HT-29 (cell line): ENCODE measurements around the gene GMNC. TPM values are rescaled to one million over a fixed set of nuclear protein-coding genes. Genes with fewer than 3 reads are reported as not detected.
"Not testable (repeated sequence)": the region's sequence is repeated elsewhere in the genome, so short reads cannot be mapped to it uniquely, and the experiment has no call there.

Experiments used
- DNase-seq: peaks from one replicate; pipeline ENCODE4 v3.0.0-alpha.2; 2015; ENCODE audit warnings: low spot score
- total RNA-seq: library from RNA; depleted of rRNA; stranded (reverse); fragments of >200 nt; shearing (Covaris generic); gene quantifications from 2 replicates; pipeline ENCODE4 v1.2.3, GENCODE V29; 2014; rRNA removed

GMNC gene, protein sequence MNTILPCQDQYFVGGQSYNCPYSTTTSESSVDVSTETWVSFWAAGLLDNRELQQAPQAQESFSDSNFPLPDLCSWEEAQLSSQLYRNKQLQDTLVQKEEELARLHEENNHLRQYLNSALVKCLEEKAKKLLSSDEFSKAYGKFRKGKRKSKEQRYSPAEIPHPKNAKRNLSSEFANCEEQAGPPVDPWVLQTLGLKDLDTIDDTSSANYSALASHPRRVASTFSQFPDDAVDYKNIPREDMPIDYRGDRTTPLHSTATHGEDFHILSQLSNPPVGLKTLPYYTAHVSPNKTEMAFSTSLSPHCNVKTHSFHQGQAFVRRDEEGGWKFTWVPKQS
- not detected in 2 replicates for total RNA-seq

DNA sequence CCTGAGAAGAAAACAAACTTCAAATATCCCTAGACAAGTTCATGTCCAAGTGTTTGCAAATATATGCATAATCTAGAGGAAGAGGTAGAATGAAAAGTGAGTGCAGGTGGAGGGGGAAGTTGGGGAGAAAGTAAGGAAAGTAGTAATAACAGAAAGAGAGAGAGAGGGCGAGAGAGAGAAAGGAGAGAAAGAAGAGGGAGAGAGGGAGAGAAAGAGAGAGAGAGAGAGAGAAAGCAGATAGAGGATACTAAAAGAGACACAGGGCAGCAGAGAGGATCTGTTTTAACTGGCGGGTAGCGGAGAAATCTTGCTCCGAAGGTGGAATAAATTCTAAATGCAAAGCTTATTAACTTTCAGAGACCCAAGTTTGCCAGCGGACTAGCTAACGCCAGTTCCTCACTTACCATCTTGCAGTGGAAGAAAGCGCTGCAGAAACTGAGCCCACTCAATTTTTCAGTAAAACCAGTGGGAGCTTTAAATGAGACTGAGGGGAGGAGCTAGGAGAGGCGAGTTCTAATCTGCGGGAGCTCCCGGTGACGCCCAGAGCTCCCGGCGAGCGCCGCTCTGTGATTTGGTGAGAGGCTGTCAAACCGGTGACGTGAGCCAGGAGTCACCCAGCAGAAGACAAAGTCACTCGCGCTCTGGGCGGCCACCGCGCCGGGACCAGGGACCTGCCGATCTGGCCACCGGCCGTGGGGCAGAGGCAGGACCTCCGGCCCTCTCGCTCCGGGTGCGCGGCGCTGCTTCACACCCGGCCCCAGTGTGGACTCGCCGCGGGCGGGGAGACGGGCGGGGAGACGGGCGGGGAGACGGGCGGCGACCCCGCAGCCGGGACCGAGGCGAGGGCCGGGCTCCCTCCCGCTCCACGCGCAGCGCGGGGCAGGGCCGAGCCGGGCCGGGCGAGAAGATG lies at the start of gene GMNC:
GMNC (minus strand) TSS at position 486 of the 910 bp plus-strand sequence; CDS start at position 407, 79 bp downstream.
- DNase-seq, result peak; percentile 49

DNA sequence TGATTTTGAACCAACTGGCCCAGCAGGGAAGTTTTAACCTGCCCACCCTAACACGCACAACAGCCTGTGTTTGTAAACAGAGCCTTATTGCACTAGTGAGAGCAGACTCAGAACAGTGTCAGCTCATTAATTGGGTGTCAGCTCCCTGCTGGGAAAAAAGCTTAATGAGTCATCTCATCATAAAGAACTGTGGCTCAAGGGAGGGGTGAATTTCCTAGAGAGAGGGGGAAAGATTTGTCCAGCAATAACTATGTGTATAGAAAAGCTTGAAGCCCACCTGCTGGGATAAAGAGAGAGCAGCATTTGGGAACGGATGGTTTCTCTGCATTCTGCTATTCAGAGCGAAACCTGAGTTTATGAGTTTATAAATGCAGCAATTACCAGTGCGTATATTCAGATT lies 48.9 kb upstream of the GMNC start:
- DNase-seq, result no peak

DNA sequence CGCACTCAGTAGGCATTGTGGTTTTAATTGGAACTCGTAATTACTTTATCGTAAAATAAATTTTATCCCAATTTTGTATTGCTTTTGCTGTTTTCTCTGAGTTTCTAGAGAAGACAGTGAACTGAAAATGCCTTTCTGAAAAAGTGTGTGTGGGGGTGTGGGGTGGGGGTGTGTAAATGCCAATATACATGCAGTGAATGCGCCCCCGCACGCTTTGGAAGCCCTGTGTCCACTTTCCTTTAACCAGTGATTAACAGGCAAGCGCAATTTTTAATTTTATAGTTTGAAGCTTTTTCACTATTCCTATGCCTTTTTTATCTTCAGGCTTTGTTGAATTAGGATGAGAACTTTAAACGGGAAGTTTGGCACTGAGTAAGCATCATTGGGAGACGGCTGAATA lies 47.4 kb upstream of the GMNC start:
- no peak for DNase-seq

DNA sequence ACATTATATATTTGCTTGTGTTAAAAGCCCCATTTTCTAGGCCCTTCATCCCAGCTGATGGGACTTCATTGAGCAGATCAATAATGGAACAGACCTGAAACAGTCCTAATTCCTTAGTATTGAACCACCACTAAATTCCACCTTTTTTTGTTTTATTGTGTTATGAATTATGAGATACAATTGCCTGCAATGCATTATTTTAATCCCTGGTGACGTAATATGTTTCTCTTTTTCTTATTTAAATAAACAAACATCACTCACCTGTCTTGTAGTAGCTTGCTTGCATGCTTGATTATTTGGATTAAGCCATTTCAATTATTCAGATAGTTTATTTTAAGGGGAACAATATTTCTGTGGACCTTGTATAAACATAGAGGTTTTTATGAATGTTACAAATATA lies 40.7 kb upstream of the GMNC start:
- DNase-seq, result no peak

DNA sequence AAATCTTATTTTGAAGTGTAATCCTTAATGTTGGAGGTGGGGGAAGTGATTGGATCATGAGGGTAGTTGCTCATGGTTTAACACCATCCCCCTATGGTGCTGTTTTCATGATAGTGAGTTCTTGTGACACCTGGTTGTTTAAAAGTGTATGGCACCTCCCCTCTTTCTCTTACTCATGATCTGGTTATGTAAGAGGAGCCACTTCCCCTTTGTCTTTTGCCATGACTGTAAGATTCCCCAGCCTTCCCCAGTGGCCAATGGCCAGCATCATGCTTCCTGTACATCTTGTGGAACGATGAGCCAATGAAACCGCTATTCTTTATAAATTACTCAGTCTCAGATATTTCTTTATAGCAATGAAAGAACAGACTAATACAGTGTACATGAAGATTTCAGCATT lies 39.8 kb upstream of the GMNC start:
- DNase-seq, result no peak

DNA sequence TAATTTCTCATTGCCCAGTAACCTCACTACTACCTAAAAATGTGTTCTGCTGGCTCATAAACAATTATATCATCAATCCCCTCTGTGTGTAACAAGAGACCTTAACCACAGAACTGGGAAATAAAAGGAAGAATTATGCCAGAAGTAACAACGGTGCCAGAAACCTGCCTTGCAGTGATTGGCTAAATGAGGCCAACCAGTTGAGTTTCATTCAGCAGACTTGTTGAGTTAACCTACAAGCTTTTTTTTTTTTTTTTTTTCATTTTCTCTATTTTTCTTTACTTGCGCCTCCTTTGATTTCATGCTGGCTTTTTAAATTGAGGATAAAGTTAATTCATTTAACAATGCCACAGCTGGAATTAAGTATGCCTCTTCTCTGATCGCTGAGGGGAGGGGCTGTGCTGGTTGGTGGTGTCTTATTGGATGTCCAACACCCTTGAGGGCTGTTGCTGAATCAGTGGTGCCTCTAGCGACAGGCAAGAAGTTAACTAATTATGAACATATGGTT lies 30.0 kb upstream of the GMNC start:
- DNase-seq, result no peak

DNA sequence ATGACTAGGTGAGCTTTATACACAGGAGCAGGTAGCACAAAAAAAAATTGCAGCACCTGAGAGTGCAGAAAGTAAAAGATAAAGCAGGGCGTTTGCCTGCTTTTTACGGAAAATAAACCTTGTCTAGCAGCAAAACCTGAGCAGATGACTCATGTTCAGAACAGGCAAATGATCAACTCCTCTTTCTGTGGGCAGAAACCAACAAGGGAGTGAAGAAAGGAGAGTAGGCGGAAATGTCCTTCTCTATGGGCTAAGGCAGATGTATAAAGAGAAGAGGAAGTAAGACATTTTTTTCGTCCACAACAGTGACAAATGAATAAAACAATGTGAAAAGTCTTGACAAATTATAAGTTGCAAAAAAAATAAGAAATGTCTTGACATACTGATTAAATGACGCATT lies 24.5 kb upstream of the GMNC start:
- DNase-seq, result no peak

DNA sequence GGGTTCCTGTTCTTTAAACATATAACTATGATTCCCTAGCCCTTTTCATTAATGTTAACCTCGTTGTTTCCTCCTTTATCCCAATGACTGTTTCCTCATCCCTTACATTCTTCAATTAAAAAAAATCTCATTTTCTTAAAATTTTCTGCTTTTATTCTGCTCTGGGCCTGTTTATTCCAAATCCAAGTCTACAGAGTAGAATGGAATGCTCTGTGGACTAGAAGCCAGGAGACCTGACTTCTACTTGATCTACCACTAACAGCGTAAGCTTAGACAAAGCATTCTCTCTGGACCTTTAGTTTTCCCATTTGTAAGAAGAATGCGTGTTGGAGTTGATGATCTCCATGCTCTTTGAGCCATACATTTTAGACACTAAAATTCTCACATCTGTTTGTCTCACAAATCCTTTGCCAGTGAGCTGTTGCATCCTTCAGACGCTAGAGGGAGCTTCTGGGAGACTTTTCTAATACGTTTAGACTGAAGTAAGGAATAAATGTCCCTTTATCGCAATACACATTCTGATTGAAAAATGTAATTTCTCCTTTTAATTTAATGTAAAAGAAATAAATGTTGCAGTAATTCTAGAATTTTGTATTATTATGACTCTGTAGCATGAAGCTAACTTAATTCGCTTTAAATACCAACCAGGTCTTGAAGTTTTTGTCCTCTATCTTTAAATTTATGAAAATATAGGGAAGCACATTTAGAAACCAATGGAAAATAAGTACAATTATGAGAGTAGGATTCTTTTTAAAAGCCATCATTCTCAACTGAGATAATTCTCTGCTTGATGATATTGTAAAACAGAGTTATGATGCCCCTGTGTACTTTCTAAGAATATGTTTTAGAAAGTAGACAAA lies 21.7 kb upstream of the GMNC start:
- peak; percentile 80 for DNase-seq

DNA sequence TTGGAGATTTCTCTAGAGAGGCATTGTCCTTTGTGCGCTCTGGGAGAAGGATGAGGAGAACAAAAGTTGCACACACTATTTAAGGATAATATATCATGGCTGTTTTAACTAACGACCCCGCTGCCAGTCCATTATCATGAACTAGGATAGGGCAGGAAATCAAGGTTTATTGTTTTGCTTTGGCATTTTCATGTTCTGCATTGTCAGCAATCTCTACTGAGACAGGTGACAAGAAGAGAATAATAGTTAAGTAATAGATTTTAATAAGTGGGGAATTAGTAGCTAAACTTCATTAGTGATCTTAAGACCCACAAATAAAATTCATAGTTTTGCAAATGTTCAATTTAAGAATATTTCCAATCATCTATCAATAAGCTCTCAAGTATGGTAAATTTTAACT lies 20.6 kb upstream of the GMNC start:
- no peak for DNase-seq

DNA sequence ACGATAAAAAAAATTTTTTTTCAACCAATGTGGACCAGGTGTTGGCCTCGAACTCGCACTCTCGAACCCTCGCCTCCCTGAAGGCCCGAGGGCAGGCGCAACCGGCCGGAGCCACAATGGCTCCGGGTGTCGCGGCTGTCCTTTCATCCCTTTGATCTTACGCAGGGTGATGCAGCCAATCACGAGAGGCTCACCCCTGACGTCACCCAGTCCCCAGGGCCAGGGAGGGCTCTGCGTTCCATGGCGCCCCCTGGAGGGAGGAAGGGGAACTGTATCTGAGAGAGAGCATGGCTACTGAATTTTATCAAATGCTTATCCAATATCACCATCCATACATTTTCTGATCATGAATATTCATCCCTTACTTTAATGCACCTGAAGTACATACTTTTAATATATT lies 15.4 kb upstream of the GMNC start:
- no peak for DNase-seq

DNA sequence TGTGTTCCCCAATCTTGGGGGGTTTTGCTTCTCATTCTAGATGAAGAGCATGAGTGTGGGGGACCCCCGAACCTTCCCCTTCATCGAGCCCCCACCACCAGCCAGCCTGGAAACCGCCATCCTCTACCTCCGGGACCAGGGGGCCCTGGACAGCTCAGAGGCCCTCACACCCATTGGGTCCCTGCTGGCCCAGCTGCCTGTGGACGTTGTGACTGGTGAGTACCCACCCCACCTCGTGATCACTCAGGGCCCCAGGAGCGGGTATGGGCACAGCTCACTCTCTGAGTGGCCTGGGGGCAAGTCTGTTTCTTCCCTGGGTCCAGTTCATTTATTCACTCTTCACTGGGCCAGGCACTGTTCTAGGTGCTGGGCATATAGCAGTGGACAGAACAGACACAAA lies 13.9 kb upstream of the GMNC start:
- DNase-seq, result not testable (repeated sequence)

DNA sequence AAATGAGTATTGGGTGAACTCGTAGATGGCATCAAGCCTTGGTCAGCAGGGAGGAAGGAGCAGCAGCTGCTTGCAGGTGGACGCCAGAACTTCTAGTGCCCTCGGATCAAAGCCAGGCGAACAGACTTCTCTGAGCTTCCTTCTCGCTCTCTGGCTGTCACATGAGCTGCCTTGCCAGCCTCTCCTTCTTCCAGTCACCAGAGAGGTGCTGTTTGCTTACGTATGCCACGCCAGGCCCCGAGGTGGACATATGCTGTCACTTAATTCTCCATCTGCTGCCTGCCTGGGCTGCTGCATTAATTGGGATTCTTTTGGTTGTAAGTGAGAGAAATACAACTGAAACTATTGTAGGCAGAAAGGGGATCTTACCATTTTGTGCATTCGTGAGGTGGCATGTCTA lies 12.6 kb upstream of the GMNC start:
- DNase-seq, result not testable (repeated sequence)

DNA sequence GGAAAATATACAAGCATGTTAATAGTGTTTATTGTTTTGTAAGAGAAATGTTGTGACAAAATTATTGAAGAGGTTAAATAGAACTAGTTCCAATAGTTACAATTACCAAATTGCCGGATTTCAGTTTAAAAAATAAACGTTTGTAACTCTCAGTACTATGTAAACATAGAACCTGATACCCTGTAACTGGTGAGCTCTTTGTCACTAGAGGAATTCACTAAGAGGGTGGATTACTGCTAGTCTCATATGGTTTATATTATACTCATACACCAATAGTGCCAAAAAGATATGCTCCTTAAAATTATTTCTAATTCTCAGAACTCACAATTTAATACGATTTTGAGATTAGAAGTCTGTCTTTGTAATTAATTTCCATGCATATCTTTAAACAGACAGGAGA lies 7.6 kb upstream of the GMNC start:
- no peak for DNase-seq

DNA sequence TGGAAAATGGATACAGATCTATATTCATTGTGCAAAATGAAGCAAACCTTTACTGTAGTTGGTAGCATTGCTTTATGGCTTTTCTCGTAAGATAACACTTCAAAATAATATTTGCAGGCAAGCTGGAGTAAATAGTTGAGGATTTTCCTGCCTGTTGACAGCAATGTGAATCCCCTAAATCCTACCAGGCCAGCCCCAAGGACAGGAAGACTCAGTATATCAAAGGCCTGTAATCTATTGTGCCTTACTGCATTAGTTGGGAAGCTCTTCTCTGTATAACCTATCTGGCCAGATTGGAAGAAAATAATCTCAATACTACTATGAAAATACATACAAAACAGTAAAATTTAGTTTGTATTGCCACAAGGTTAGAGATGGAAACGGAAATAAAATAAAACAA lies 4.6 kb upstream of the GMNC start:
- DNase-seq, result no peak

DNA sequence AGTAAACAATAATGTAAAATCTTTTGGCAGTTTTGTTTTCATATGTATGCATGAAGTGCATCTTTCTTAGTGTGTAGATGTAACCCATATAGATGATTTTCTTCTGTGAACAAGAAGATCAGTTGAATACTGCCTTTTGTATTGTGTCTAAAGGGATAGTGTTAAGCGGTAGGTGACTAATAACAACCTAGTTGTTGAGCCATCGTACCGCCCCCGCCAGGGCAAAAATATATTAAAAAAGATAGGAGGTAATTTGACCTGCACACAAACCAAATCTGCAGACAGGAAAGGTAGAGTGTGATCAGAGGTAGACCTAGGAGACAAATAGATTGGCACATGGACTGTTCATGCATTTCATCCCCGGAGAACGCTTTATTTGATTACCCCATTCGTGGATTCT lies 3.3 kb upstream of the GMNC start:
- no peak for DNase-seq

DNA sequence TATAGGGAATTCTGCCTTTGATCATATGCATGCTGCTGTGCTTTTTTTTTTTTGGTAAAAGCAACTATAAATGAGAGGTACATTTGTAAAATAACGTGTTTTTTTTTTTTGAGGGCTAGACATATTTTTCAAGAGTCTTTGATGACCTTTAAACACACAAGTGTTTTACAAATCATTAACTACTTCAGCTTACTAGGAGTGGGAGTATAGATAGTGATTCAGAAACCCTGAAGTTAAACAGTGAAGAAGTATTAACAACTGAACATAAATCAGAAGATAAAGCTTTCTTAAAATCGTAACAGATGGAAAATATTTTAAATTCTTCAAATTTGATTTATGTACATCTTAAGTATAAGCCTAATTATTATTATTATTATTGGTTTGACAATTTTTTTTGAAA lies 2.9 kb upstream of the GMNC start:
- DNase-seq, result no peak

DNA sequence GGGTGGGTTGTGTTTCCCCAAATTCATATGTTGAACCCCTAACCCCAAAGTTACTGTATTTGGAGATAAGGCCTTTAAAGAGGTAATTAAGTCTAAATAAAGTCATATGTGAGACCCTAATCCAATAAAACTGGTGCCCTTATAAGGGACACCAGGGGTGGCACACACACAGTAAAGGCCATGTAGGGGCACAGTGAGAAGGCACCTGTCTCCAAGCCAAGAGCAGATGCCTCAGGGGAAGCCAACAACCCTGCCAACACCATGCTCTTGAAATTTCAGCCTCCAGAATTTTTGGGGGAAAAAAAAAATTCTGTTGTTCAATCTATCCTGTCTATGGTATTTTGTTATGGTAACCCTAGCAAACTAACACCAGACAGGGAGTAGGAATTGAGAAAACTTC lies 1.5 kb upstream of the GMNC start:
- DNase-seq, result no peak

DNA sequence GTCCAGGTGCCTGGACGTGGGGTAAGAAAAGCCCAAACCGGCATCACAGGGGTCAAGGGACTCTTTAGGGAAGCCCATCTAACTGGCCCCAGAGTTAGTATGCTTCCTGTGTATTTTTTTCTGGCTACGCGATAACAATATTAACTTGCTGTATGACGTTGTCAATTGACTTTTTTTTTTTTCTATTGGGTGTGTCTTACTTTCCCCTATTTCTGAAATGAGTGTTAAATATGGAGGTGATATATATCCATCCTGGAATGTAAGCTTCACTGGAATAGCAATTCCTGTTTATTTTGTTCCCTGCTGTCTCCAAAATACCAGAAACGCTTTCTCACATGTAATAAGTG lies 598 bp upstream of the GMNC start:
- DNase-seq, result no peak

DNA sequence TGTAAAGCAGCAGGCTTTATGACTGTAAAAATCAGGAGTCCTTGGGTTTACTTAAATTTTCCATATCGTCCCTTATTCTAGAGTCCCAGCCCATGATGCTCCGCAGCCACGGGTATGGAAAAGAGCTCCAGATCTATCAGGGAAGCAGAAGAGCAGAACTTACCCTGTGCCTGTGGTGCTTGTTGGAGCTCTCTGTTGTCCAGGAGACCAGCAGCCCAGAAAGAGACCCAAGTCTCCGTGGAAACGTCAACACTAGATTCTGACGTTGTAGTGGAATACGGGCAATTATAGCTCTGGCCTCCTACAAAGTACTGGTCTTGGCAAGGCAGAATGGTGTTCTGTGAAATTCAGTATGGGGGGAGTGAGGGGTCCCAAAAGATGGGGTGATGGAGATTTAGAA lies 2.0 kb downstream of the GMNC start:
- DNase-seq, result no peak

DNA sequence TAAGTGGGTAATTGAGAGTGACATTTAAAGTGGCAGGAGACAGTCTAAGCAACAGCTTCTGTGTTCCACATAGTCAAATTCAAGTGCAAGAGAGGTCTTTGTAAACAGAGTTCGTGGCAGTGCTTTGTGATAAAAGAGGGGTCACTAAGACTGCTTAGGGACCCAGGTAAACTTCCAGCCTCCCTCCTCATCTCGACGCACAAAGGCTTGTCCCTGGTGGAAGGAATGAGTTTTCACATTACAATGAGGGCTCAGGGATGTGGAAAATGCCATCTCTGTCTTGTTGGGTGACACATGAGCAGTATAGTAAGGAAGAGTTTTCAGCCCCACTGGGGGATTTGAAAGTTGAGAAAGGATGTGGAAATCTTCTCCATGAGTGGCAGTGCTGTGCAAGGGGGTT lies 7.3 kb downstream of the GMNC start:
- DNase-seq, result no peak

DNA sequence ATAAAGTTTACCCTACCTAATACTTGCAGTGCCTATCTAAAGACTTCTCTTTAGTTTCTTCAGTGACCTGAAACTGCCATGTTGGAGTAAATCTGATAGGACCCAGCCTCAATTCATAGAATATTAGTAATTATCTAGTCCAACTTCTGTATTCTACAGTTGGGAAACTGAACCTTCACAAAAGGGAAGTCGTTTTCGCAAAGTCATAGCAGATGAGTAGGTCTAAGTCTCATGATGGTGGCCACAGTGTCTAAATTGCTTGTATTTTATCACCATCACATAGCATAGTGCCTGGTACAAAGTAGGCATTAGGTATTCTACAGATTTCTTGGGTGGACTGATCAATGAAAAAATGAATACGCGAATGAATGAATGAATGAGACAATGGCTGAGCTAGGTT lies 8.4 kb downstream of the GMNC start:
- no peak for DNase-seq

DNA sequence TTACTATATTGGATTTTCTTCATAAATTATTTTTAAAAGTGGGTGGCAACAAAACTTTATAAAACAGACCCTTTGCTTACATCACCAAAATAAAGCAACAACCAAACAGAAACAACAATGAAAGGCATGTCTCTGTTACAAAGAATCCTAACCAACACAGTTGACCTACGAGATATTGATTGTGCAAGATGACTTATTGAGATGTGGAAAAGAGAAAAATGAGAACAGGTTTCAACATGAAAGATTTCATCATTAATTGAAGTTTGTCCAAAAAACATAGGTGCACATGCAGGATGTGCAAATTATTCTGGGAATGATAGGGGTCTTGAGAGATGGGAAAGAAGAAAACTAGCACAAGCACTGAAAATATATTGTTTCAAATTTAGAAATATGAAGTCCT lies 9.0 kb downstream of the GMNC start:
- DNase-seq, result no peak
